Activated naive CD4-positive, alpha-beta T cell (primary cell): ENCODE measurements around the gene OR5D14.

ENCODE experiments used
- DNase-seq, 4 experiments: peaks; one replicate each; lab custom pipeline; 2025; lab: John Stamatoyannopoulos, UW

OR5D14 gene

GRCh38 chr11:55795256-55795655 lies at the start of gene OR5D14:
OR5D14 (plus strand) TSS chr11:55795556; CDS start chr11:55795556, 0 bp downstream.
- no peak for DNase-seq

GRCh38 chr11:55773138-55773537 lies 22.2 kb upstream of the OR5D14 start, which contains the start of gene OR5D13:
OR5D13 (plus strand) TSS chr11:55773438; CDS start chr11:55773438, 0 bp downstream.
- DNase-seq, result no peak

- no peak for DNase-seq
These were observed 3.8 kb upstream of the OR5D14 start for GRCh38 chr11:55791606-55792005.

- DNase-seq, result no peak
These were observed 2.0 kb upstream of the OR5D14 start for GRCh38 chr11:55793321-55793720.

GRCh38 chr11:55806248-55806647 lies 10.9 kb downstream of the OR5D14 start:
- DNase-seq, result no peak

GRCh38 chr11:55811067-55811466 lies 15.7 kb downstream of the OR5D14 start, which contains the start of gene OR5L1:
OR5L1 (plus strand) TSS chr11:55811367; CDS start chr11:55811467, 100 bp downstream.
- no peak for DNase-seq

GRCh38 chr11:55819330-55819729 lies 24.0 kb downstream of the OR5D14 start, which contains the start of gene OR5D18:
OR5D18 (plus strand) TSS chr11:55819630; CDS start chr11:55819630, 0 bp downstream.
- DNase-seq, result no peak

- no peak for DNase-seq
These were observed 31.6 kb downstream of the OR5D14 start, which contains the start of gene OR5L2 for GRCh38 chr11:55826919-55827318. OR5L2 (plus strand) TSS chr11:55827219; CDS start chr11:55827219, 0 bp downstream.

GRCh38 chr11:55838452-55838851 lies 43.1 kb downstream of the OR5D14 start, which contains the start of gene OR5D16:
OR5D16 (plus strand) TSS chr11:55838752; CDS start chr11:55838752, 0 bp downstream.
- no peak for DNase-seq
